ENCODE data around the gene HPCA. TPM values are rescaled to one million over a fixed set of nuclear protein-coding genes. Genes with fewer than 3 reads are reported as not detected.

HPCA gene
- polyA plus RNA-seq, 4 donors, result 0.56 to 1.4 (median 1.0) TPM

GRCh38 chr1:32888677-32889420 is 2.6 kb downstream of the HPCA start:
- no peak for DNase-seq (ENCODE audit: low read depth in 4 of 4, low spot score in 3 of 4)

DNA sequence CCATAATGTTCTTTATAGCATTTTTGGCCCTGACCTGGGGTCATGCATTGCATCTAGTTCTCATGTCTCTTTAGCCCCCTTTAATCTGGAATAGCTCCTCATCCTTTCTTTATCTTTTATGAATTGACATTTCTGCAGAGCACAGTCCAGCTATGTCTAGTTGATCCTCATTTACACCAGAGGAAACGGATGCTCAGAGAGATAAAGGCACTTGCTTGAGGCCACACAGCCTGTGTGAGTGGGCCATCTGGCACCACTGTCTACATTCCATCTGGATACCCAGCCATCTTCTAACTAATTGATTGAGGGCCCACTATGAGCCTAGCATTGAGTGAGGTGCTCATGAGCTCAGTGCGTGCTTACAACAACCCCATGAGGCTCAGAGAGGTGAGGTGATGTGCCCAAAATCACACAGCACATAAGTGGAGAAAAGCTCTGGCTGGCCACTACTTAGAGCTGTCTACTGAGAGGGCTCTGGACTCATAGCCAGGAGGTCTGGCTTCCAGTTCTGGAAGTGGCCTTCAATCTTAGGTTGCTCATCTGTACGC is 3.5 kb downstream of the HPCA start:
- no peak for DNase-seq (ENCODE audit: low read depth in 4 of 4, low spot score in 3 of 4)

GRCh38 chr1:32890516-32891240 is 4.4 kb downstream of the HPCA start:
- DNase-seq (ENCODE audit: low read depth in 4 of 4, low spot score in 3 of 4), result no peak

- no peak for DNase-seq (ENCODE audit: low read depth in 4 of 4, low spot score in 3 of 4)
Measured at GRCh38 chr1:32891241-32891570, 4.9 kb downstream of the HPCA start.

GRCh38 chr1:32891630-32892029 is 5.3 kb downstream of the HPCA start:
- DNase-seq (ENCODE audit: low read depth in 4 of 4, low spot score in 3 of 4), result no peak

DNA sequence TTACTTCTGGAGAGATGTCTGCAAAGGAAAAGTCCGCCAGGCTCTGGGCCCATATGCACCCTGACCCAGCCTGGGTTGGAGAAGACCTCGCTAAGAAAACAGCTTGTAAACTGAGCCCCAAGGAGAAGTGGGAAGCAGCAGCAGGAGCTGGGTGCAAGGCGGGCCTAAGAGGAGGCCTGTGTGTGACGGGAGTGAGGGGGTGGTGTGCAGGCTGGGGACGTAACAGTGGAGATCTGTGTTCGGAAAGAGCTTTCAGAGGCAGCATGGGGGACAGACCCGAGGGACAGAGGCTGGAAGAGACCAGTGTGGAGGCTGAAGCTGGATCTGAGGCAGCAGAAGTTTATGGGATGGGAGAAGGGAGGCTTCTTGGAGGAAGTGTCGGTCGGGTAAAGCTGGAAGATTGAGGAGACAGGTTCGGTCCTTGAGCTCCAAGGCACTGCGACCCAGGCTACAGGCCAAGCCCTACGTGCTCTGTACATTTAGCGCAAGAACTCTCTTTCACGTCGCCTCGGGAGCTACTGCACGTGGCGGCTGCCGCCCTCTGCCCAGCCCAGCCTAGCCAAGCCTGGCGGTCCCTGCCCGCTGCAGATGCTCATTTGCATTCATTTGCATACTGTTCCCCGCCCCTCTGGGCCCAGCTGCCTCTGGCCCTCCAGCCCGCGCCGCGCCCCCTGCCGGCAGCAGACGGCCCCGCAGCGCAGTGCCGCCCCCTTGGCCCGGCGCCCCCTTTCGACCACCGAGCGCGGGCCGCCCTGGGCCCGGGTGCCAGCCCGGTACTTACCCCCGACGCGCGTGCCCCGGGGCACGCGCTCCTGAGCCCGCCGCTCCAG is 6.3 kb downstream of the HPCA start:
- no peak for DNase-seq (ENCODE audit: low read depth in 4 of 4, low spot score in 3 of 4)

DNA sequence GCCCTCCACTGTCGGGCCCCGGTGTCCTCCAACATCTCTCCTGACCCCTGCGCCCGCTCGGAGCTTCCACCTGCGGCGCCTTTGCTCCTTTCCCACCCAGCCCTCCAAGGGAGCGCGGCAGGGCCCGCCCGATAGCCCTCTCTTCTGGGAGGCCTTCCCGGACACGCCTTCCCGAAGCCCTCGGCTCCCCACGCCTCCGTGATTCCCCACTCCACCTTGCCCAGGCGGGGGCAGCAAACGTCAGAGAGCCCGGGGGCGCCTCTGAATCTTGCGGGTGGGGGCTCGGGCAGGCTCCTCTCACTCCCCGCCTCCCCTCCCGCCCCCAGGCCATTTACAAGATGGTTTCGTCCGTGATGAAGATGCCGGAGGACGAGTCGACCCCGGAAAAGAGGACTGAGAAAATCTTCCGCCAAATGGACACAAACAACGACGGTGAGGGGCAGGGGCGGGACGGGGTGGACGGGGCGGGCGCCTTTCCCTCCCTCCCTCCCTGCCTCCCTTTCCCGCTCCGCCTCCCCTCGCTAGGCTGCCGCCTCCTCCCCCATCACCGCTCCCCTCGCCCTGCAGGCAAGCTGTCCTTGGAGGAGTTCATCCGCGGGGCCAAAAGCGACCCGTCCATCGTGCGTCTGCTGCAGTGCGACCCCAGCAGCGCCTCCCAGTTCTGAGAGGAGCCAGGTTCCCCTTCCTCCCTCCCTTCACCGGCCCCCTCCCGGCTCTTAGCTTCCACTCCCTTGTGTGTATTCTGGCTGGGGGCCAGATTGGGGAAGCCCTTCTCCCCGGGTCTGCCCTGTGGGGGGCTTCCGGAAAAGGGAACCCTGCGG is 7.1 kb downstream of the HPCA start:
- DNase-seq (ENCODE audit: low read depth in 4 of 4, low spot score in 3 of 4), result no peak

DNA sequence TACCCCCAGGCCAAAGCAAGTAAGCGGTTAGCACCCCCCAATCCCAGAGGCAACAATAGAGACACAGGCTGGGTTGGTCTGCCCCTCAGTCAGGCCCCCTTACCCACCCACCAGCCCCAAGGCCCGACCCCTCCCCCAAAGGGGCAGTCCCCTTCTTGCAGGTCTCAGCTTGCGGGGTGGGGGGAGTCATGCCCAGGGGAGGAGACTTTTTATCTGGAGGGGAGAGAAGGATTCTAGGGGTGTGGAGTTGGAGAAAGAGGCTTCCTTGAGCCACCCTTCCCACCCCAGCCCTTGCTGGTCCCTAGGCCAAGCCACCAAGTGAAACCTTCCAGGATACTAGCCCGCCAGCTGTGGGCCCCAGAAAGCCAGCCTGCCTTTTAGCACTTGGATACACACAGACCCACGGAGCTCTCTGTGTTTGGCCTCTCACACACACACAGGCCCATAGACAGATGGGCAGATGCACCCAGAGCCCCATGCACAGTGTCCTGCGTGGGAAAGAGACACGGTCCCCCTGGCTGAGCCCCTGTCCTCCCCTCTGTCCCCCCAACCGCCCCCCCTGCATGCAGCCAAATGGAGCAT is 7.8 kb downstream of the HPCA start:
- DNase-seq (ENCODE audit: low read depth in 4 of 4, low spot score in 3 of 4), result no peak

DNA sequence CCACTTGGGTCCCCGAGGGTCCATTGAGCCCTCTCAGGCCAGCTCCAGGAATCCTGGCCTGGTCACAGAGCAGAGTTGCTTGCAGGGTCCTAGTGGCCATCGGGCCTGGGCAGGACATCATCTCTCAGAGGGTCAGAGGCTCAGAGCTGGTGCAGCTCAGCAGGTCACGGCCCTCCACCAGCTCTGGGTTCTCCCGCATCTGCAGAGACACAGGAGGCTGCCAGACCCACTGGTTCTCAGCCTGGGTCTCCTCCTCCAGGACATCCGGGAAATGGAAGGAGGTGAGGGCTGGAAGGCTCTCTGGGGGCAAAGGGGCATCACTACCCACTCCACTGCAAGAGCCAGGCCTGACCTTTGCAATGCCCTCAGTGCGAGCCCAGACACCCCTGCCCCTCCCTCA is 8.4 kb downstream of the HPCA start:
- no peak for DNase-seq (ENCODE audit: low read depth in 4 of 4, low spot score in 3 of 4)

DNA sequence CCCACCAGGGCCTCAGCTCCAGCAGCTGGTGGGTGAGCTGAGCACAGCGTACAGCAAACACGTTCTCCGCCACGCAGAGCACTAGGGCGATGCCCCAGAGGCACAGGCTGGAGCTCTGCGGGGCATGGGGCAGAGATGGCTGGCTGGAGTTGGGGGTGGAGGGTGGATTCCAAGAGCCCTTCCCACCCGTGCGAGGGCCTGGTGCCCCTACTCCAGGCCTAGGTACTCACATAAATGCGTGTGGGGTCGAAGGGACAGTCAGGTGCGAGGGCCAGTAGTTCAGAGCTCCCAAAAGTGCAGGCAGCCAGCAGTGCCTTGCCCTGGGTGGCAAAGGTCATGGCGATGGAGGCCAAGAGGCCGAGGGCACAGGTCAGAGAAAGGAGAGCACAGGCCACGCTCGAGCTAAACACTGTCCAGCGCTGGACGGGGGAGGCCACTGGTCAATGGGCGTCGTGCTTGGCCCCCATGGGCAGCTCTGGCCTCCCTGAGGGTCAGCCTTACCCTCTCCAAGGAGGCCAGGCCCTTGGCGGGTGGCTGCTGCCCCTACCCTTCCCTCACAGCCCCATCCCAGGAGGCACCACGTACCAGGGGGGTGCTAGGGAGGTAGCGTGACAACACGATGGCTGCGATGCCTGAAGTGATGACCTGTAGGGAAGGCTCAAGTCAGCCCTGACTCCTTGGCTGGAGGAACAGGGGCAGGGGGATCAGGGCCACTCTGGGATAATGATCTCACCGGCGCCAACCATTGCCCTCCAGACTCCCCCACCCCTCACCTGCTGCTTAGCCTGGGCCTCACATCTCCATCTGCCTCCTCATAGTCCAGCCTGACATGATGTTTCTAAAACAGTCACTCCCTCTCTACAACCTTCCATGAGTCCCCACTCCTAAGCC is 9.3 kb downstream of the HPCA start:
- no peak for DNase-seq (ENCODE audit: low read depth in 4 of 4, low spot score in 3 of 4)

GRCh38 chr1:32896451-32896850 is 10.2 kb downstream of the HPCA start:
- no peak for DNase-seq (ENCODE audit: low read depth in 4 of 4, low spot score in 3 of 4)

GRCh38 chr1:32897082-32898049 is 11.1 kb downstream of the HPCA start:
- no peak for DNase-seq (ENCODE audit: low read depth in 4 of 4, low spot score in 3 of 4)

DNA sequence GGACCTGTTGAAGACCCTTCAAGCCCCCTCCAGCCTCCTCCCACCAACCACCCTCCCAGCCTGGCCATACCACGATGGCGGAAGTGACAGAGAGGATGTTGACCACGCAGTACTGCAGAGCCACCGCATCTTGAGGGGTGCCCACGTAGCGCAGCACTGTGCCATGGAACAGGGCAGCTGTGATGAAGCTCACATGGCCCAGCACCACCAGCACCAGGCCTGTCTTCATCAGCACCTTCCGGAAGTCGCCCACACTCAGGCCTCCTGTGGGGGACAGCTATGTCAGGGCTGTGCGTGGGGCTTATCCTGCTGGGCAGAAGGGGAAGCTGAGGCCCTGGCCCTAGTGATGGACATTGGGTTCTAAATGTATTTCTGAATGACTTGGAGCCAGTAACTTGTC is 11.8 kb downstream of the HPCA start:
- DNase-seq (ENCODE audit: low read depth in 4 of 4, low spot score in 3 of 4), result no peak

GRCh38 chr1:32898958-32899357 is 12.7 kb downstream of the HPCA start:
- no peak for DNase-seq (ENCODE audit: low read depth in 4 of 4, low spot score in 3 of 4)

DNA sequence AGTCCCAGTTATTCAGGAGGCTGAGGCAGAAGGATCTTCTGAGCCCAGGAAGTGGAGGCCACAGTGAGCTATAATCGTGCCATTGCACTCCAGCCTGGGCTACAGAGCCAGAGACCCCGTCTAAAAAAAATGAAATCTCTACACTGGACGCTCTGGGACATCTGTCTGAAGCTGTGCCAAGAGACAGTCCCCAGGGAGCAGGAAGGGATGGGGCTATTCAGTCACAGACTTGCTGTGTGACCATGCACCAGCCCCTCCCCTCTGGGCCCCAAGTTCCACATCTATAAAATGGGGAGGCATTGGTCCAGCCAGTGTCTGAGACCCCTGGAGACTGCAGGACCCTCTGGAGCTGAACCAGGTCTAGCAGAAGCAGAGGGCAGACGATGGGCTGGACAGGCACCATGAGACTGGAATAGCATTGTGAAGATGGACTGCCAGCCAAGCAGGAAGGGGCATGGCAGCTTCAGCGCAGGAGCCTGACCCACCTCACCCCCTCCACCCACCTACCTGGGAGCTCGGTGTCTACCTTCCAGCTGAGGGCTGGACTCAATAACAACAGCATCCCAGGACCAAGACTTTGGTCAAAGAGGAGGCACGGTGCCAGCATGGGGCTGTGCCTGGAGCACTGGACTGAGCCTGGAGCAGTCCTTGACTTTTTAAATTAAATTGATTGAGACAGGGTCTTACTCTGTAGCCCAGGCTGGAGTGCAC is 13.4 kb downstream of the HPCA start:
- no peak for DNase-seq (ENCODE audit: low read depth in 4 of 4, low spot score in 3 of 4)

DNA sequence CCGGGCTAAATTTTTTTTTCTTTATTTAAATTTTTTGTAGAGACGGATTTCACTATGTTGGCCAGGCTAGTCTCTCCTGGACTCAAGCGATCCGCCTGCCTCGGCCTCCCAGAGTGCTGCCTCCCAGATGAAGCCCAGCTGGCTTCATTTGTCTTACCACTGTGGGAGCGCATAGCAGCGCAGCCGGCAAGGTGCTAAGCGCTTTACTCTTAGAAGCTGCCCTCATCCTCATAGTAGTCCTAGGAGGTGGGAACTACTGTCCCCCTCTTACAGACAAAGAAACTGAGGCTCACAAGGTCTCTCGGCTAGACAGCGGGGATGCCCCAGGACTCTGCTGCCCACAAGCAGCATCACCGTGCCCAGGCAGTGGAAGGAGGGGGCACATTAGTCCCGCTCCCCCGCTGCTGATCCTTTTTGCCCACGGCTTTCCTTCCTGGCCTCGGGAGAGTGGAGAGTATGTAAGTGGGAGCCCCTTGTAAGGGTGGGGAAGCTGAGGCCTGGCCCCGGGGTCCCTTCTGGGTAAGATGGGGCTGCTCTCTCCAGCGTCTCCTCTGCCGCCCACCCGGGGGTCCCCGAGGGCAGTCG is 14.2 kb downstream of the HPCA start:
- no peak for DNase-seq (ENCODE audit: low read depth in 4 of 4, low spot score in 3 of 4)

All from left renal pelvis (tissue), 4 donors.